GM12873 (cell line): ENCODE results near the gene ARCN1.

Source experiments
- TF ChIP-seq, protein P1 (sequence below): IDR thresholded peaks from 2 replicates; pipeline ENCODE4 v1.5.1; 2012; ENCODE audit warnings: low read depth, mild to moderate bottlenecking, moderate library complexity, low read length, control low read depth; ENCODE audit not compliant: insufficient read depth; ENCODE audit errors: missing control alignments

ARCN1 gene

DNA sequence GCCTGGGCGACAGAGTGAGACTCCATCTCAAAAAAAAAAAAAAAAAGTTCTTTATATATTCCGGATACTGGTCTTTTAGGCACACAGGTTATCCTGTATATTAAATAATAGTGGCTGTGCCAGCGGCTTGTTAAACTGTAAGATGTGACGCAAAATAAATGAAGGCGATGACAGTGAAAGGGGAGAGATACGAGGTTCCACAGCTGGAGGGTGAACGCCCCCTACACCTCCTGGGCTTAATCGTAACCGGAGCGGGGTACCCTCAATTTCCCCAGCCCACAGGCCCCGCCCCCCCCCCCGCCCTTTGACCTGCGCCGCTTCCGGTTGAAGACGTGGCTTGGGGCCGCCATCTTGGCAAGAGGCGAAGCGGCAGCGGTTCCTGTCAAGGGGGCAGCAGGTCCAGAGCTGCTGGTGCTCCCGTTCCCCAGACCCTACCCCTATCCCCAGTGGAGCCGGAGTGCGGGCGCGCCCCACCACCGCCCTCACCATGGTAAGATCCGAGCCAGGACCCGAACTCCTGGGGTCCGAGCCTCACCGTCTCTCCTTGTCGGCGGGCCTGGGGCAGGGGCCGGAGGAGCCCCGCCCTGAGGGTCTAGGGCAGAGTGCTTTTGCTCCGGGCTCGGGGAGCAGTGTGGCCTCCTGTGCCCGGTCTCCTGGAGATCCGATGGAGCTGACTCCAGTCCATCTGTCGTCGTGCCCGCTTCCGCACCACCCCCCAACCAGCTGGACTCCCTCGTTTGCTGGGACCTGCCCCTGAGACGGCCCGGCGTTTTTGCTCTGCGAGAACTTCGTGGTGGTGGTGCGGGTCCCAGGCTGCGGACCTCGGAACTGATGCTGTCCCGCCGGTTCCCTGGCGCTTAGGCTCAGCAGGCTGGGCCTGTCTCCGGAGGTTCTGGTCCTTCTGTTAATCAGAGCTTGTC, at the start of gene ARCN1:
Gene ARCN1 (plus strand): TSS at position 349 of the 920 bp plus-strand sequence. CDS start 139 bp downstream, at position 488.
- TF ChIP-seq, protein P1, sequence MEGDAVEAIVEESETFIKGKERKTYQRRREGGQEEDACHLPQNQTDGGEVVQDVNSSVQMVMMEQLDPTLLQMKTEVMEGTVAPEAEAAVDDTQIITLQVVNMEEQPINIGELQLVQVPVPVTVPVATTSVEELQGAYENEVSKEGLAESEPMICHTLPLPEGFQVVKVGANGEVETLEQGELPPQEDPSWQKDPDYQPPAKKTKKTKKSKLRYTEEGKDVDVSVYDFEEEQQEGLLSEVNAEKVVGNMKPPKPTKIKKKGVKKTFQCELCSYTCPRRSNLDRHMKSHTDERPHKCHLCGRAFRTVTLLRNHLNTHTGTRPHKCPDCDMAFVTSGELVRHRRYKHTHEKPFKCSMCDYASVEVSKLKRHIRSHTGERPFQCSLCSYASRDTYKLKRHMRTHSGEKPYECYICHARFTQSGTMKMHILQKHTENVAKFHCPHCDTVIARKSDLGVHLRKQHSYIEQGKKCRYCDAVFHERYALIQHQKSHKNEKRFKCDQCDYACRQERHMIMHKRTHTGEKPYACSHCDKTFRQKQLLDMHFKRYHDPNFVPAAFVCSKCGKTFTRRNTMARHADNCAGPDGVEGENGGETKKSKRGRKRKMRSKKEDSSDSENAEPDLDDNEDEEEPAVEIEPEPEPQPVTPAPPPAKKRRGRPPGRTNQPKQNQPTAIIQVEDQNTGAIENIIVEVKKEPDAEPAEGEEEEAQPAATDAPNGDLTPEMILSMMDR: no peak

DNA sequence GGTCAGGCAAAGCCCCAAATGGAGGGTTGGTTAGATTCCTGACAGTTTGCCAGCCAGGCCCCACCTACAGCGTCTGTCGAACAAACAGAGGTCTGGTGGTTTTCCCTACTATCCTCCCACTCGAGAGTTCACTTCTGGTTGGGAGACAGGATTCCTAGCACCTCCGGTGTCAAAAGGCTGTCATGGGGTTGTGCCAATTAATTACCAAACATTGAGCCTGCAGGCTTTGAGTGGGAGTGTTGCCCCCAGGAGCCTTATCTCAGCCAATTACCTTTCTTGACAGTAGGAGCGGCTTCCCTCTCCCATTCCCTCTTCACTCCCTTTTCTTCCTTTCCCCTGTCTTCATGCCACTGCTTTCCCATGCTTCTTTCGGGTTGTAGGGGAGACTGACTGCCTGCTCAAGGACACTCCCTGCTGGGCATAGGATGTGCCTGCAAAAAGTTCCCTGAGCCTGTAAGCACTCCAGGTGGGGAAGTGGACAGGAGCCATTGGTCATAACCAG, 49.6 kb upstream of the ARCN1 start:
- TF ChIP-seq, protein P1: peak; percentile 25

- TF ChIP-seq, protein P1: no peak
Measured at GRCh38 chr11:118524356-118524755, 47.9 kb upstream of the ARCN1 start.

- TF ChIP-seq, protein P1: no peak
Measured at GRCh38 chr11:118524757-118525470, 47.3 kb upstream of the ARCN1 start.

- TF ChIP-seq, protein P1: no peak
Measured at GRCh38 chr11:118526688-118527087, 45.5 kb upstream of the ARCN1 start.

DNA sequence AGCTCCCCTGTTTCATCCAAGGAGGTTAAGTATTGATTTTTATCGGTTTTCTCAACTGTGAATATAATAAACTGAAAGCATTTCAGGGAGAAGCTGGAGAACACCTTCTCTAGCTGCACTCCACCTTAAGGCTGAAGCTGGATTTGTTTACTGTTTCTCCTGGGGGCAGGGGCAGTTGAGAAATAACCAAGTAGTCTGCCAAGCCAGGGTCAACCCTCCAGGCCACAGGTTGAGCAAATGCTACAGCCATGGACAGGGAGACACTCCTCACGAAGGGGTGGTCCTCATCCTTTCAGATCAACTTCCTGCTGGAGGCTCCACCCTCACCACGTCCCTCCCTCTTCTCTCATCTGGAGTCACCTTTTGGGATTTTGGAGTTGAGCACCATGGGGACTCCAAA, 45.1 kb upstream of the ARCN1 start, which contains the start of gene TTC36:
Gene TTC36 (plus strand): TSS at position 366 of the 400 bp plus-strand sequence. CDS start 21 bp downstream, at position 387.
- TF ChIP-seq, protein P1: no peak

- TF ChIP-seq, protein P1: no peak
Measured at GRCh38 chr11:118528511-118528910, 43.7 kb upstream of the ARCN1 start.
